Measurements from ENCODE around the gene RPS6KA3. TPM values are rescaled to one million over a fixed set of nuclear protein-coding genes. Genes with fewer than 3 reads are reported as not detected.

The RPS6KA3 gene
- total RNA-seq, 2 donors from 2014 or later: 13.9 to 20.5 TPM

- H3K9me3 Mint-ChIP-seq: peaks cover 49% of the 10 kb centered on the region
- peaks cover 22% of the 10 kb centered on the region for H3K36me3 ChIP-seq (ENCODE audit: control insufficient read depth, insufficient read depth, low read length)
- H3K27ac ChIP-seq (ENCODE audit: low read depth, low read length): no peak overlapping the region
- H3K9me3 ChIP-seq (ENCODE audit: control insufficient read depth, low read length): peaks cover 13% of the 10 kb centered on the region
- no peak overlapping the region for H3K4me3 ChIP-seq (ENCODE audit: low read length)
- no peaks in the 10 kb centered on the region for H3K4me1 Mint-ChIP-seq
- H3K27ac Mint-ChIP-seq: no peak overlapping the region
- no peaks in the 10 kb centered on the region for H3K4me1 ChIP-seq (ENCODE audit: control insufficient read depth, insufficient read depth, low read length)
- H3K36me3 Mint-ChIP-seq (ENCODE audit: low read depth): peaks cover 38% of the 10 kb centered on the region
- H3K9ac ChIP-seq (ENCODE audit: extremely low read depth, low read length, poor library complexity, severe bottlenecking): no peak overlapping the region
- 97% methylated on average over 4 of the region's 4 CpGs; no CpG with 5 or more reads in 1 of the 2 experiments for WGBS, 2 experiments (ENCODE audit: insufficient coverage in 1 of 2, insufficient read length in 1 of 2)
- no peak for DNase-seq
- no peak overlapping the region for H3K4me3 Mint-ChIP-seq
- no peaks in the 10 kb centered on the region for H3K27me3 ChIP-seq (ENCODE audit: control insufficient read depth, insufficient read depth, low read length, poor library complexity, severe bottlenecking)
- no peak for TF ChIP-seq CTCF (conservative IDR thresholded peaks at IDR 0.05)
- no peaks in the 10 kb centered on the region for H3K27me3 Mint-ChIP-seq (ENCODE audit: insufficient read depth)
Measured at GRCh38 chrX:20231598-20231997, 35.1 kb downstream of the RPS6KA3 start.

GRCh38 chrX:20230406-20230805 is 36.3 kb downstream of the RPS6KA3 start:
- no peak overlapping the region for H3K27ac ChIP-seq (ENCODE audit: low read depth, low read length)
- Mint-ChIP-seq H3K27ac (no peak overlapping the region), H3K4me1 (peaks cover 1% of the 10 kb centered on the region), H3K4me3 (no peak overlapping the region), H3K9me3 (peaks cover 44% of the 10 kb centered on the region), H3K27me3 (ENCODE audit: insufficient read depth) (no peaks in the 10 kb centered on the region), H3K36me3 (ENCODE audit: low read depth) (peaks cover 37% of the 10 kb centered on the region)
- WGBS, 2 experiments (ENCODE audit: insufficient coverage in 1 of 2, insufficient read length in 1 of 2): 67 to 91% methylated on average over 1 to 3 of the region's 3 CpGs
- H3K9me3 ChIP-seq (ENCODE audit: control insufficient read depth, low read length): peaks cover 3% of the 10 kb centered on the region
- no peak for TF ChIP-seq CTCF (conservative IDR thresholded peaks at IDR 0.05)
- no peaks in the 10 kb centered on the region for H3K4me1 ChIP-seq (ENCODE audit: control insufficient read depth, insufficient read depth, low read length)
- no peak overlapping the region for H3K9ac ChIP-seq (ENCODE audit: extremely low read depth, low read length, poor library complexity, severe bottlenecking)
- peaks cover 22% of the 10 kb centered on the region for H3K36me3 ChIP-seq (ENCODE audit: control insufficient read depth, insufficient read depth, low read length)
- no peaks in the 10 kb centered on the region for H3K27me3 ChIP-seq (ENCODE audit: control insufficient read depth, insufficient read depth, low read length, poor library complexity, severe bottlenecking)
- DNase-seq: no peak
- no peak overlapping the region for H3K4me3 ChIP-seq (ENCODE audit: low read length)

- DNase-seq: no peak
- no peak for TF ChIP-seq CTCF (conservative IDR thresholded peaks at IDR 0.05)
- no peaks in the 10 kb centered on the region for H3K27me3 ChIP-seq (ENCODE audit: control insufficient read depth, insufficient read depth, low read length, poor library complexity, severe bottlenecking)
- H3K9me3 ChIP-seq (ENCODE audit: control insufficient read depth, low read length): no peaks in the 10 kb centered on the region
- WGBS, 2 experiments (ENCODE audit: insufficient coverage in 1 of 2, insufficient read length in 1 of 2): 76% methylated on average over 2 of the region's 3 CpGs; no CpG with 5 or more reads in 1 of the 2 experiments
- Mint-ChIP-seq H3K4me3 (no peak overlapping the region), H3K27me3 (ENCODE audit: insufficient read depth) (no peaks in the 10 kb centered on the region), H3K4me1 (peaks cover 5% of the 10 kb centered on the region), H3K36me3 (ENCODE audit: low read depth) (peaks cover 29% of the 10 kb centered on the region), H3K9me3 (peaks cover 41% of the 10 kb centered on the region), H3K27ac (no peak overlapping the region)
- no peak overlapping the region for H3K27ac ChIP-seq (ENCODE audit: low read depth, low read length)
- no peak overlapping the region for H3K4me3 ChIP-seq (ENCODE audit: low read length)
- H3K4me1 ChIP-seq (ENCODE audit: control insufficient read depth, insufficient read depth, low read length): no peaks in the 10 kb centered on the region
- no peak overlapping the region for H3K9ac ChIP-seq (ENCODE audit: extremely low read depth, low read length, poor library complexity, severe bottlenecking)
- peaks cover 22% of the 10 kb centered on the region for H3K36me3 ChIP-seq (ENCODE audit: control insufficient read depth, insufficient read depth, low read length)
Measured at GRCh38 chrX:20229155-20229554, 37.6 kb downstream of the RPS6KA3 start.

All from endodermal cell (in vitro differentiated cells).